Muscle layer of duodenum (tissue), 2 donors: ENCODE results near the gene COPE.
A peak's percentile ranks its signal among the peaks of the same experiment; 100 is the strongest.

Experiments
- H3K27ac ChIP-seq: one replicate; pipeline ENCODE4 v1.7.0; 2013; ENCODE audit warnings: mild to moderate bottlenecking, low read length
- H3K27me3 ChIP-seq: one replicate; pipeline ENCODE4 v1.7.0; 2013; ENCODE audit warnings: low read depth, mild to moderate bottlenecking, control low read depth, low read length
- H3K36me3 ChIP-seq, 2 donors: one replicate each; pipeline ENCODE4 v1.7.0; 2013; ENCODE audit warnings: low read length in 2 of 2, control low read depth in 1 of 2, mild to moderate bottlenecking in 1 of 2; ENCODE audit not compliant: insufficient read depth in 2 of 2, control insufficient read depth in 1 of 2
- H3K4me1 ChIP-seq, 2 donors: one replicate each; pipeline ENCODE4 v1.7.0; 2013; ENCODE audit warnings: low read length in 2 of 2, mild to moderate bottlenecking in 2 of 2, control low read depth in 1 of 2, moderate library complexity in 1 of 2; ENCODE audit not compliant: insufficient read depth in 2 of 2, control insufficient read depth in 1 of 2
- H3K4me3 ChIP-seq, 2 donors: one replicate each; pipeline ENCODE4 v1.7.0; 2013; ENCODE audit warnings: low read length in 2 of 2, low read depth in 1 of 2, mild to moderate bottlenecking in 1 of 2
- H3K9me3 ChIP-seq, 2 donors: one replicate each; pipeline ENCODE4 v1.7.0; 2013; ENCODE audit warnings: low read length in 2 of 2, control low read depth in 1 of 2, mild to moderate bottlenecking in 1 of 2; ENCODE audit not compliant: control insufficient read depth in 1 of 2
- donor health status: healthy.

Gene COPE

DNA sequence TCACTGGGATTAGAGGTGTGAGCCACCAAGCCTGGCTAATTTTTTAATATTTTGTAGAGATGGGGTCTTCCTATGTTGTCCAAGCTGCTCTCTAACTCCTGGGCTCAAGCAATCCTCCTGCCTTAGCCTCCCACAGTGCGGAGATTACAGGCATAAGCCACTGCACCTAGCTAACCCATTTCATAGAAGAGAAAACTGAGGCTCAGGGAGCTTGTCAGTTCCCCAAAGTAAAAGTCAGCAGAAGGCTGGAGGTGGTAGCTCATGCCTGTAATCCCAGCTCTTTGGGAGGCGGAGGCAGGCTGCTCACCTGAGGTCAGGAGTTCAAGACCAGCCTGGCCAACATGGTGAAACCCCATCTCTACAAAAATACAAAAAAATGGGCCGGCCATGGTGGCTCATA, 30.7 kb upstream of the COPE start:
- Histone ChIP-seq H3K4me1 (no peaks in the 10 kb centered on the region), H3K9me3 (no peaks in the 10 kb centered on the region), H3K36me3 (no peaks in the 10 kb centered on the region), H3K27me3 (no peaks in the 10 kb centered on the region), H3K4me3 (no peak overlapping the region), H3K27ac (no peak overlapping the region)

DNA sequence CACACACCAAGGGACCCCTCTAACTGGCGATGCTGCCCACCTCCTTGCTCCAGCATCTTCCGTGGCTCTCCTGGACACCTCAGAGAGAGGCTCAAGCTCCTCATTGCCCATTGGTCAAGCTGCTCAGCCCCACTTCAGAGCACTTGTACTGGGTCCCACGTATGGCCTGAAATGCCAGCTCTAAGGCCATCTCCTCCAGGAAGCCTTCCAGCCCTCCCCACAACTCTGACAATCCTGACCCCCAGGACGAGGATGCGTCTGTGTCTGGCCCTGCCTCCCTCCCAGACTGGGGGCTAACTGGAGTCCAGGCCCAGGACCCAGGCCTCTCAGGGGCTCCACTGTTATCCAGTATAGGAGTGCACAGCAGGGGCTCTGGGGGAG, 29.8 kb upstream of the COPE start:
- no peaks in the 10 kb centered on the region for H3K36me3 ChIP-seq
- no peak overlapping the region for H3K4me3 ChIP-seq
- H3K9me3 ChIP-seq = no peaks in the 10 kb centered on the region
- H3K27ac ChIP-seq = no peak overlapping the region
- H3K27me3 ChIP-seq = no peaks in the 10 kb centered on the region
- no peaks in the 10 kb centered on the region for H3K4me1 ChIP-seq

DNA sequence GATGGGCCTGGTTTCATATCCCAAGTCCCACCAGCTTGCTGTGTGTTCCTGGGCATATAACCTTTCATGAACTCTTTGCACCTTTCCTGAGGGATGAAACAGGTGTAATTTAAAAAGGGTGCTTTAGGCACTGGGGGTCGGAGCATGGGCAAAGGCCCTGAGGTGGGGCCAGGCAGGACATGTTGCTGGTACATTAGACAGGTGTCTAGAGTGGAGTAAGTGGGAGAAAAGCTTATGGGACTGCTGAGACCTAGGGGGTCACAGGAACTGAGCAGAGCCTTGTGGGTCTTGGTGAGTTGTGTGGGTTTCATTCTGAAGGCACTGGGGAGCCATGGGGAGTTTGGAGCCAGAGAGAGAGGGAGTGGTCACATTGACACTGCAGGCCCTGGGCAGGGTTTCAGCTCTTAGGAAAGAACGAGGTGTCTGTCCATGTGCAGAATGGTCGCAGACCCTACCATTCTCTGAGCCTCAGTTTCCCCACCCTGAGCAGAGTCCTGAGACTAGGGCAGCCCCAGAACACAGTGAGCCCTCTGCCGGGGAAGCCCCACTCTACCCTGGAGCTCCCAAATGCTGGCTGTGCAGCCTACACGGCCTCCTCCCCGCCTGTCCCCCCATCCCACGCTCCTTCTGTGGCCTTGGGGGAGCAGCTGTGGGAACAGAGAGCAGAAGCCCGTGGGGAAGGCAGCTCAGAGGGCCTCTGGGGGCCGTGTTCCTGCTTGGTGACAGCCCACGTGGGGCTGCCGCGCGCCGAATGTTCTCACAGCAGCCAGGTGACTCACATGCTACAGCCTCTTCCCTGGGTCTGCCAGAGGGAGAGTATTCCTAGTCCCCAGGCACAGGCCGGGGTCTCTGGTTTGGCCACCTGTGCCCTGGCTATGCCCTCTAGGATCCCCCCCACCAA, 29.1 kb upstream of the COPE start:
- no peak overlapping the region for H3K27ac ChIP-seq
- H3K4me3 ChIP-seq = no peak overlapping the region
- no peaks in the 10 kb centered on the region for H3K9me3 ChIP-seq
- H3K36me3 ChIP-seq = no peaks in the 10 kb centered on the region
- no peaks in the 10 kb centered on the region for H3K27me3 ChIP-seq
- no peaks in the 10 kb centered on the region for H3K4me1 ChIP-seq

DNA sequence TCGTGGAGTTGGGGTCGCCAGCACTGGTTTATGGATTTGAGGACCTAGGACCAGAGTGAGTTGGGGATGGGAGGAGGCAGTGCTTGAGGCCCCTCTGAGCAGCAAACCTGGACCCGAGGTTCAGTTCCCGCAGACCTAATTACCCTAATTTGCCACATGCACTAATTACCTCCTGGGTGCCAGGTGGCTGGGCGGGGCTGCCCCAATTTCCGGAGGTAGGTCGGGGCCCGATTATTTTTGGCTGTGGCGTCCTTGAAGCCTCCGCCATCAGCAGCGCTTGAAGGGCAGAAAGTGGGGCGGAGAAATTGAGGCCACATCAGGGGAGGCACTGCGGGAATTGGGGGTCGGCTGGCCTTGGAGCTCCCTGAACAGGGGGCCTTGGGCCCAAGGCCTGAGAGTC, 27.7 kb upstream of the COPE start:
- H3K36me3 ChIP-seq = no peaks in the 10 kb centered on the region

DNA sequence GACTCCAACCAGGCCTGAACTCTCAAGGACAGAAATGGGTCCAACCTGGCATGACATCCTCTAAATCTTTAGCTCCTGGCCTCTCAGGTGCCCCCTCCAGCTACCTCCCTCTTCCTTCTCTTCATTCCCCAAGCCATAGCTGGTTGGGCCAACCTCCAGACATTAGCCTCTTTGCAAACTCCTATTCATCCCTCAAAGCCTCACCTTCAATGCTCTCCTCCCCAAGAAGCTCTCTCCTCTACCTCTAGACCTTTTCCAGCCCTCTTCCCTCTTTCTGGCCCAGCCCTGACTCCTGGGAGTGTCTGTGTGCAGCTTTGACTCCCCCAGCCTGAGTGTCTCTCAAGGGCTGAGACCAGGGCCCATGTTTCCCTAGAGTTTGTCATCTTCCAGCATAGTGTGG, 27.1 kb upstream of the COPE start:
- Histone ChIP-seq H3K27me3 (no peaks in the 10 kb centered on the region), H3K36me3 (no peaks in the 10 kb centered on the region), H3K4me1 (no peaks in the 10 kb centered on the region), H3K4me3 (no peak overlapping the region), H3K9me3 (no peaks in the 10 kb centered on the region), H3K27ac (no peak overlapping the region)

More for the DNA sequence above, 27.7 kb upstream of the COPE start:
- H3K4me1 ChIP-seq = no peaks in the 10 kb centered on the region
- H3K4me3 ChIP-seq = no peak overlapping the region
- no peaks in the 10 kb centered on the region for H3K27me3 ChIP-seq
- no peaks in the 10 kb centered on the region for H3K9me3 ChIP-seq
- H3K27ac ChIP-seq = no peak overlapping the region

DNA sequence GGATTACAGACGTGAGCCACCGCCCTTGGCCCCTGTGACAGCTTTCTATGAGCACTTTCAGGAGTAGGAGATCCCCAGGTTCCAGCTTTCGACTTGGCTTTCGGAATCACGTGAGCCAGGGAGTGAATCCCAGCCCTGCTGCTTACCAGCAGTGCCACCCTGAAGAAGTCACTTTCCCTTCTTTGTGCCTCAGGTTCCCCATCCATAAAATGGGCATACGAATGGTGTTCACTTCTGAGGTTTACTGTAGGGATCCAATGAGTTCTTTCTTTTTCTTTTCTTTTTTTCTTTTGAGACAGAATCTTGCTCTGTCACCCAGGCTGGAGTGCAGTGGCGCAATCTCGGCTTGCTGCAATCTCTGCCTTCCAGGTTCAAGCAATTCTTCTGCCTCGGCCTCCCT, 26.1 kb upstream of the COPE start:
- Histone ChIP-seq H3K36me3 (no peaks in the 10 kb centered on the region), H3K27me3 (no peaks in the 10 kb centered on the region), H3K4me3 (no peak overlapping the region), H3K4me1 (no peaks in the 10 kb centered on the region), H3K9me3 (no peaks in the 10 kb centered on the region), H3K27ac (no peak overlapping the region)

DNA sequence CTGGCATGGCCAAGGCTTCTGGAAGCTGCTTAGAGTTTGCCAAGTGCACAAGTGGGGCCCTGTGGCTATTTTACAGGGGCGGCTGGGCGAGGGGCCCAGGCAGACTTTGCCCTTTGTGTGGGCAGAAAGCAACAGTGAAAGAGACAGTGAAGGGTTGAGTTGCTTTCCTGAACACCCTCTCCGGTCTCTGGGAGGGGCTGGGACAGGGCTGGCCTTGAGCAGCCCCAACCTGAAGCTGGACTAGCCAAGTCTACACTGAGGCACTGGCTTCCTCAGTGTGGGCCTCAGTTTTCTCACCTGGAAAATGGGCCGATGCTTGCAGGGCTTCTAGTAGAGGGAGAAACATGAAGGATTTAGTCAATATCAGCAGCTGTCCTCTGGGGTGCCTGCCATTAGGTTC, 24.3 kb upstream of the COPE start:
- Histone ChIP-seq H3K4me3 (no peak overlapping the region), H3K4me1 (peaks cover 0 to 6% of the 10 kb centered on the region in 2 donors), H3K36me3 (no peaks in the 10 kb centered on the region), H3K27me3 (no peaks in the 10 kb centered on the region), H3K27ac (no peak overlapping the region), H3K9me3 (no peaks in the 10 kb centered on the region)

DNA sequence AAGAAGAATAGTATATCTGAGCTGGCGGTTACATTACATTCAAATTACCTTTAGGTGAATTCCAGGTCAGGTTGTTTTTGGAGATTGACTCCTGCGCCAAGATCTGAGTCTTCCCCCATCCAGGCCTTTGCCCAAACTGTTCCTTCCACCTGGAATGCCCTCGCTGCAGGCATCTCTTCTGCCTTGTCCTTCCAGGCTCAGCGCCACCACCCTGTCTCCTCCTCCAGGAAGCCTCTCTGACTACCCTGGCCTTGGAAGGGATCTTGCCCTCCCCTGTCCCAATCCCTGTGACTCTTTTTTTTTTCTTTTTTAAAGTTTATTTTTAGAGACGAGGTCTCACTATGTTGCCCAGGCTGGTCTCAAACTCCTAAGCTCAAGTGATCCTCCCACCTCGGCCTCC, 23.5 kb upstream of the COPE start:
- Histone ChIP-seq H3K4me1 (peaks cover 0 to 6% of the 10 kb centered on the region in 2 donors), H3K4me3 (no peak overlapping the region), H3K36me3 (no peaks in the 10 kb centered on the region), H3K9me3 (no peaks in the 10 kb centered on the region), H3K27me3 (no peaks in the 10 kb centered on the region), H3K27ac (no peak overlapping the region)

DNA sequence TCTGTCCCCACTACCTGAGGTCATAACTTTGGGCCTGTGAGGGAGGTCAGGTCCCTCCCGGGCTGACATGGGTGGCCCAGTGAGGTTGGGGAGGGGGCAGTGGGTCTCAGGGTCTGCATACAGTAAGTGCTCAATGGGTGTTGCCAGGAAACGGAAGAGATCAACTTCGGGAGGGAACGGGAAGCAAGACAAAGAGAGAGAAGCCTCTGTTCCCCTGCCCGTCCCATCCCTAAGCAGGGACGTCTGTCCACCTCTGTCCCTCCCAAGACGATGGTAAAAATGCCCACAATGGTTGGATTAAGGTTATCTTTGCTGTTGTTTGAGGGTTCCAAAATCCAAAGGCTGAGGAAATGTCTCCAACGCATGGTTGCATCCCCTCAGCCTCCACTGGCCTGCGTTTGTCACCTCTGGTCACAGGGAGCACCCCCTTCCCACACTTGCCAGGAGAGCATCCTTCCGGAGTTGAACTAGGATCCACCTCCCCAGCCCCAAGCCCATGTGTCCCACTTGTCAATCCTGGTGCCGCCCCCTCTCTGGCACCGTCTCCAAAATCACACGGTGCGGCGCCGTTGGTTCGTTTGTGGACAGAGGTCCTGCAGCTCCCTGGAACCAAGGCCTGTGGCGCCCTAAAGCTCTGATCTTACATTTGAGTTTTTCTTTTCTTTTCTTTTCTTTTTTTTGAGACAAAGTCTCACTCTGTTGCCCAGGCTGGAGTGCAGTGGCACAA, 22.6 kb upstream of the COPE start:
- Histone ChIP-seq H3K36me3 (no peaks in the 10 kb centered on the region), H3K4me1 (peaks cover 0 to 6% of the 10 kb centered on the region in 2 donors), H3K27me3 (no peaks in the 10 kb centered on the region), H3K27ac (no peak overlapping the region), H3K9me3 (no peaks in the 10 kb centered on the region), H3K4me3 (peak overlapping the region in 1 of 2 donors; percentile 33)

DNA sequence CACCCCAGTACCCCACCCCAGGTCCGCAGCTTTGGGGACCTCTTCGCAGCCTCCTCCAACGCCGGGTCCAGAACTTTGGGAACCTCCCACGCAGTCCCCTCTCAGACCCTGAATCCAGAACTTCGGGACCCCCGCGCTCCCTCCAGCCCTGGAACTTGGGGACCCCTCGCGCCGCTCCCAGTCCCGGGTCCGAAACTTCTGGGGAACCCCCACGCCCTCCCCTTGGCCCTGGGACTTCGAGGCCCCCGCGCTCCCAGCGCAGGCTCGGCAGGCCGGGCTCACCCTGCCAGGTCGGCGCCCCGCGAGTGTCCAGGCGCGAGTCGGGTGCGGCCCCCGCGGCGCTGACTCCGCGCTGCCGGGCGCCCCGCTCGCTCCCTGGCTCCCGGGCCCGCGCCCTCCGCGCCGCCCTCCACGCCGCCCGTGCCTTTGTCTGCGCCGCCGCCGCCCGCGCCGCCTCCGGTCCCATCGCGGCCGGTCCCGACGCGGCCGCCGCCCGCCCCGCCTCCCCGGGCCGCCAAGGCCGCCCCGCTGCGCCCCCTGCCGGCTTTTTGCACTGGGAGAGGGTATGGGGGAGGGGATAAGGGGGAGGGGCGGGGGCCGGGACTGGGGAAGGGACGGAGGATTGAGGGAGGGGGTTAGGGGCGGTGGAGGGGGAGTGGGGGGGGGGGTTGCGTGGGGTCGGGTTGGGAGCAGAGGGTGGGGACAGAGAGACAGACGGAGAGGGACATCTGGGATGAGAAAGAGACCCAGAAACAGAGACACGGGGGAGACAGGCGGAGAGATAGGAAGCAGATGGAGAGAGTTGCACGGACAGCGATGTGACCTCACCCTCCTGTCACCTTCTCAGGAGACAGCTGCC, 21.8 kb upstream of the COPE start, which contains the start of gene HOMER3:
HOMER3 (minus strand) TSS at position 449 of the 859 bp plus-strand sequence. CDS start 2,235 bp downstream, outside the sequence.
- H3K9me3 ChIP-seq = no peaks in the 10 kb centered on the region

More for the DNA sequence above, 21.8 kb upstream of the COPE start, which contains the start of gene HOMER3:
- no peak within 1 kb of the TSS for H3K27ac ChIP-seq
- no peaks in the 10 kb centered on the region for H3K27me3 ChIP-seq
- peak within 1 kb of the TSS; percentile 62 to 68 for H3K4me3 ChIP-seq
- H3K4me1 ChIP-seq = peaks cover 0 to 6% of the 10 kb centered on the region in 2 donors
- no peaks in the 10 kb centered on the region for H3K36me3 ChIP-seq
